HG02852 (cell line): Measurements from ENCODE around the gene SMIM5.

Source experiments
- ATAC-seq: cut with Tn5 transposase; IDR thresholded peaks from one replicate; pipeline ENCODE4 v1.9.1; 2021; ENCODE audit warnings: mild to moderate bottlenecking, moderate library complexity; ENCODE audit not compliant: unreplicated experiment

SMIM5 gene

DNA sequence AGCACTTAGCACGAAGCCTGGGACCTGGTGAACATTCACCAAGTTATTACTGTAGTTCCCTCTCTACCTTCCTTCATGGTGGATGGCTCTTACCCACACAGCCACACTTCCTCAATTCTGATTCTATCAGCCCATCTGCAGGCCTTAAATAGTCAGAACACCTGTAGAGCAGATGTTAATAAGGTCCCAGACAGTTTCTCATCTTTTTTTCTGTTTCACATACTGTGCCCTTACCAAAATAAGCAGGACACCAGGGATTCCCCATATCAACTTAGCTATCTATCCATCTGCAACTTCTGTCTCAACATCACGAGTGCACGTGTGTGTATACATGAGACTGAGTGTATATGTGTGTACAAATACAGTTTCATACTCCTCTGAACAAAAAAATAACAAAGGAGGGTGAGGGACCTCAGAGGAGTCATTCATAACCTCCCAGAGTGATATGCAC, 30.9 kb downstream of the SMIM5 start:
- ATAC-seq = peak; percentile 74

DNA sequence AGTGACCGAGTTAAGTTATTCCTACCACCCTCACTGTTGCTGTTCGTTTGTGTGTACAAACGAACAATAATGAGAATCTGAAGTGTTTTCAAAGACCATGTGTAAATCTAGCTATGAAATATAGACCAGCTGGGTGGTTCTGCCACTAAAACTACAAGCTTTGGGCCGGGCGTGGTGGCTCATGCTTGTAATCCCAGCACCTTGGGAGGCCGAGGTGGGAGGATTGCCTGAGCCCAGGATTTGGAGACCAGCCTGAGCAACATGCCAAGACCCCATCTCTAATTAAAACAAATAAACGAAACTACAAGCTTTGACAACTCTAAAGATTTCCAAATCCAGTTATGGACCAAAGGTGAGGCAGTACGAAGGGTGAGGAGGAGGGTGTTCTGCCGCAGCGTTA, 32.7 kb downstream of the SMIM5 start:
- no peak for ATAC-seq

DNA sequence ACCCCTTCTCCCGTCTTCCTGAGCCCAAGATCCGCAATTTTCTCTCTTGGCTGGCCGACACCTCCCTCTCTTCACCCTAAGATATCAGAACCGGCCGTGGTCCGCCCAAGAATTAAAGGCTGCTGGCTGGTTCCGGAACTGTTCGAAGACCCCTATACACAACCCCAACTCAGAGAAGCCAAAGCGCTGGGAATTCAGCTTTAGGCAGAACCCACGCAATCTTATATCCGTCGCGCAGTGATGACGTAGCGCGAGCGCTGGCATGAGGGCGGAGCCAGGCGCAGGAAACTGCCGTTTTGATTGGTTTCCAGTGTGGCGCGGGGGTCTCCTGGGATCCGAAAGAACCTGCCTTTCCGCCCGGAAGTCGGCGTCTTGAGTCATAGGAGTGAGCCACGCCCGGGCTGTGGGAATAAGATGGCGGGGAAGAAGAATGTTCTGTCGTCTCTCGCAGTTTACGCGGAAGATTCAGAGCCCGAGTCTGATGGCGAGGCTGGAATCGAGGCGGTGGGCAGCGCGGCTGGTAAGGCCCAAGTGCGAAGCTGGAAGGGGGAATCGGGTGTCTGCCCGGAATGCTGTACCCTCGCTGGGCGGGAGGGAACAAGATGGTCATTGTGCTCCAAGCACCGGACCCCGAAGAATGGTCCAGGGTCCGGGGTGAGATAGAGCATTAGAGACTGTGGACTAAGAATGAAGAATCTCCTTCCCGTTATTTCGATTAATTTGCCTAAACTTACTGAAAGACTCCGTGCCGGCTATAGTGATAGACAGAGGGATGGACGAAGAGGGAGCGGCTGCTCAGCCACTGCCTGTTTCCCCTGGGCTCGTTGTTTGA, 33.9 kb downstream of the SMIM5 start, which contains the start of the genes RECQL5 and SAP30BP:
Gene RECQL5, minus strand, starts transcription at position 196 of the 832 bp plus-strand sequence. CDS start 597 bp downstream, outside the sequence.
Gene SAP30BP, plus strand, starts transcription at position 380 of the 832 bp plus-strand sequence. Its CDS starts 35 bp downstream, at position 415.
- peak; percentile 76 for ATAC-seq

DNA sequence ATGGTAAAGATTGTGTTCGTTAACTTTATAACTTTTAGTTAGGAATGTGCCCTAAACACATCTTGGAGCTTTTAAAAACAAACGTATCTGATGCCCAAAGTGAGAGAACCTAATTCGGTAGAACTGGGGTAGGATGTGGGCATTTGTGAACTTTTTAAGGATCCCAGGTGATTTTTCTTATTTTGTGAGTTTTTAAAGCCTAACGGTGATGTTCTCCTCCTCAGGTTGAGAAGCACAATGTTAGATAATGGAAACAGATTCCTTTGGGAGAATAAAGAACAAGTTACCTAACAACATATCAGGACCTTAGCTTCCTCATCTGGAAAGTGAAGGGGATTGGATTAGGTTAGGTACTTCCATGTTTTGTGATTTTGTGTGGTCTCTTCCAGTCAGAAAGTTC, 34.6 kb downstream of the SMIM5 start:
- no peak for ATAC-seq

DNA sequence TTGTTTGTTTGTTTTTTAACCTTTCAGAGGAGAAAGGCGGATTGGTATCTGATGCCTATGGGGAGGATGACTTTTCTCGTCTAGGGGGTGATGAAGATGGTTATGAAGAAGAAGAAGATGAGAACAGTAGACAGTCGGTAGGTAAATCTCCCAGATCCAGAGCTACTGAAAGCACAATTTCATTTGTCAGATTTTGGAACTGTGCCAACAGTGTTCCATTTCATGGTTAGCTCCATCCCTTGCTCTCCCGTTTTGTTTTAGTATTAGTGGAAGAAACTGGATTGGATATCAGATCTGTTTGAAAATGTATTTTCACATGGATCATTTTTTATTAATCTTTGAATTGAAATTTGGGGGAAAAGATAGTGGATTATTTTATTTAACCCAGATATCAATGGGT, 35.3 kb downstream of the SMIM5 start:
- ATAC-seq = no peak

DNA sequence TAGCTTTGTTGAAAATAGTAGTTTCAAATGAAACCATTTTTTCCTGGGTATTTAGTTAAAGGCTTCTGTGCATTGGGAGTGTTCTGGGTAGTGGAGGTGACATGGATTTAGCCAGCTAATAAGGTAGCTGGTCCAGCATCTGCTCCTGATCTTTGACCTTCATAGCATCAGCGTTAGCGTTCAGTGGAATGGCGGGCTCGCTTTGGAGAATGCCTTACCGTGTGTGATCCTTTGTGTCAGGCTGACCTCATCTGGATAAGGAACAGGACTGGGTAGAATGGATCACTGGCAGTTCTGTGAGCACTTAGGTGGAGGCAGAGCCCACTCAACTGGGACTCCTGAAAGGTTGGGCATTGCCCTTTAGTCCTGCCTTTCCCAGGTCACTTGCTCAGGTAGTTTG, 37.6 kb downstream of the SMIM5 start:
- ATAC-seq = no peak

GRCh38 chr17:75672011-75672410, 38.8 kb downstream of the SMIM5 start:
- ATAC-seq = no peak

GRCh38 chr17:75673487-75673886, 40.3 kb downstream of the SMIM5 start:
- ATAC-seq = no peak

DNA sequence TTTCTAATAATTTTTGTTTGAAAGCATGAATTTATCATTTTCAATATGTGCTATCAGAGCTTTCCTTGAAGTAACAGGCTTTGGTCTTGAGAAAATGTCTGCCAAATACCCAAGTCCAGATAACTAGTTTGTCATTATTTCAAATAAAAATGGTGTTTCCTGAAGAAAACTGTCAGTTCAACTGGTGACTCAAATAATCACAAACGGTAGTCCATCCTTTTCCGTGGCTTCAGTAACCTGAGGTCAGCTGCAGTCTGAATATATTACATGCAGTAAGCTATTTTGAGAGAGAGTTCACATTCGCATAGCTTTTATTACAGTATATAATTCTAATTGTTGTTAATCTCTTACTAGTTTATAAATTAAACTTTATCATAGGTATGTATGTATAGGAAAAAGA, 43.2 kb downstream of the SMIM5 start:
- no peak for ATAC-seq

GRCh38 chr17:75679706-75680211, 46.5 kb downstream of the SMIM5 start:
- no peak for ATAC-seq

DNA sequence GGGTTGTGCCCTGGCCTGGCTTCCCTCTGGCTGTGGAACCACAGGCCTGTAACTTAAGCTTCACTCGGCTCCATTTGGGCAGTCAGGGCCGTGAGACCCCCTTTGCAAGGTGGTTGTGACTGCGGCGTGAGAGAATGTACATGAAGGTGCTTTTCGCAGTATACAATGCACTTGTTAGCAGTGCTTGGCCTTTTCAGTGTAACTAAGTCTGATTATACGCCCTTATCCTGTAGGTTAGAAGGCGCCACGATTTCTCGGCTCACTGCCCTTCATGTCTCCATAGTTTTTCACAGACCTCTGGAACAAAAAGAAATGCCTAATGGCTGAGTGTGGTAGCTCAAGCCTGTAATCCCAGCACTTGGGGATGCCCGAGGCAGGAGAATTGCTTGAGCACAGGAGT, 47.2 kb downstream of the SMIM5 start:
- ATAC-seq = no peak

- ATAC-seq = no peak
Observed at GRCh38 chr17:75681289-75681688, 48.1 kb downstream of the SMIM5 start.

GRCh38 chr17:75683583-75683982, 50.3 kb downstream of the SMIM5 start:
- no peak for ATAC-seq

DNA sequence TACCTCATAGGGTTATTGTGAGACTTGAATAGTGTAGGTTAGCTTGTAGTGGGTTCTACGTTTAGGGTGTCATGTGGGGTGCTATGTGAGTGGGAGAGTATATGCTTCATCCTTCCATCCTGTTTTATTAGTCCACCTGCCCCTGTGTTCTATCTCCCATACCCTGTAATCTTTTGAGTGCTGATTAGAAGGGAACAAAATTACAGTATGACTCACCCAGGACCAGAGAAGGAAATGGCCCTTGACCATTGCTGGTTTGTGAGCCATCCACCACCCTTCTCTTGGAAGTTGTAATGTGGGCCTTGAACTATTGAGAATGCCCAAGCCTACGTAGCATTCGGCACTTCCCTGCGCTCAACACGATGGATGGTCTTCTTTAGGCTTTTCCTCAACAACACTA, 51.0 kb downstream of the SMIM5 start:
- ATAC-seq = no peak

- no peak for ATAC-seq
Observed at GRCh38 chr17:75684924-75685323, 51.7 kb downstream of the SMIM5 start.

- ATAC-seq = no peak
Observed at GRCh38 chr17:75685499-75685898, 52.3 kb downstream of the SMIM5 start.

DNA sequence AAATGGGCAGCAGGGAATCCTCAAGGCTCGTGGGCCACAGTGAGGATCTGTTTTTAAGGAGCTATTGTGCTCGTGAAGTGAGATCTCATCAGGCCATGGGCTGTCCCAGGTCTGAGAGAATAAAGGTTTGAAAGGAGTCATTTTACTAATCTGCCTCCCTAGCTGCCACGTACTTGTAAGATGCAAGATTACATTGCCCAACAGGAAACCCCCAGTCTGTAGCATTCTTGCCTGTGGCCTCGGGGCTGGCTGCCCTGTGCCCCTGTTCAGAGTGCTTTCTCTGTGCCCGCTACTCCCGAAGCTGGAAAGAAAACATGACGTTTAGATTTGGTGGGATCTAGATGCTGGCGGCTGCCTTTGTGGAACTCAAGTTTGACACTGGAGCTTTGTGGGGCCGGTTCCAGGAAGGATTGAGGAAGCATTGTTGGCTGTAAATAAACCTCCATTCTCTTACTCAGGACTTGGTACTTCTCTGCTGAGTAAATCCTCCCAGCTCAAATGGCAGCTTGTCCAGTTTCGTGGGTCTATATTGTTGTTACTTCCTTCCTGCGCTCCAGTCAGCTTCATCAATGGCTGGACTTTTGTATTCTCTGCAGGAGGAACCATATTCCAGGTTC, 55.1 kb downstream of the SMIM5 start:
- no peak for ATAC-seq

DNA sequence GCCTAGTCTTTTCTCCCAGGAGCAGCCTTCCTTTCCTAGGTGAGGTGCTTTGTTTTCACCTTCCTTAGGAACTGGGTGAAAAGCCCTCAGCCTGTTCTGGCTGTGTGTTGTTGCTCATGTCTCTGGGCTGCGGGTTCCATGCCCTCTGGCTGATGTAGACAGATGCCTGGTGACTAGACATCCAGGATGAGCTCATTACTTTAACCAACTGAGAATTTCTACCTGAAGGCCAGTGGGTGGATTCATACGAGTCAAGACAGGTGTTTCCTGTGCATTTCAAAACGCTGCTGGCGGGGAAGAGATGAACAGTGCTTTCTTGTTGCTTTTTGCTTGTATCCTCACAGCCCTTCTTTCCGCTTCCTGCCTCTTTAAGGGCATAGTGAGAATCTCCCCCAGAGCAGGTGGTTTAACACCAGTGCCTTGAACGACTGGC, 56.2 kb downstream of the SMIM5 start:
- no peak for ATAC-seq
